K562 (cell line): ENCODE measurements around the gene TOX2. TPM values are rescaled to one million over a fixed set of nuclear protein-coding genes. Genes with fewer than 3 reads are reported as not detected.

ENCODE experiments used
- ATAC-seq: fragments of 200-7000 bp; cut with Tn5 transposase; 3 replicates; pipeline ENCODE4 v1.9.1; 2020; ENCODE audit warnings: moderate library complexity
- BruUV-seq: library from RNA; stranded (reverse); fragments of 400-500 nt; replicated peaks from 2 replicates; lab custom pipeline; 2021; lab: Mats Ljungman, UMichigan
- CTCF ChIA-PET: fragments of 300-600 bp; formaldehyde crosslinking; extraction: SDS; loops from one replicate; lab custom pipeline; 2021; ENCODE audit warnings: low intra/inter-chr PET ratio; lab: Yijun Ruan, JAX
- POLR2A ChIA-PET: fragments of 300-600, 350-650 bp; sonication (Branson Sonifier 250); formaldehyde crosslinking; extraction: SDS; loops from one replicate; lab custom pipeline; 2021; ENCODE audit warnings: antibody characterized with exemption, inconsistent platforms; lab: Yijun Ruan, JAX
- DNase-seq, 4 experiments: peaks; one replicate each; pipeline versions ENCODE4 v3.0.0 to v3.0.0-alpha.2; 2011 to 2018; ENCODE audit warnings: low spot score in 3 of 4, mixed read lengths in 3 of 4; ENCODE audit errors: extremely low read depth in 1 of 4
- FAIRE-seq: peaks from 2 replicates; lab custom pipeline; 2011; peaks lifted over from hg19 to GRCh38; lab: Jason Lieb, UNC
- H2AFZ ChIP-seq: 2 replicates; pipeline ENCODE4 v1.6.0; 2011; ENCODE audit warnings: low read depth, low read length, control low read depth, inconsistent platforms
- H3K27ac ChIP-seq: fragments of 200-600 bp; 3 replicates; pipeline ENCODE4 v1.8.0; 2011; ENCODE audit warnings: low read depth, mild to moderate bottlenecking, control low read depth, inconsistent platforms, low read length, moderate library complexity, mixed read lengths; ENCODE audit errors: extremely low read depth
- H3K27me3 ChIP-seq, 2 experiments: fragments of 300-600 bp in 1 of 2; 2 replicates in 1 of 2; 3 replicates in 1 of 2; pipeline versions ENCODE4 v1.6.0 to v1.8.0; 2011; ENCODE audit warnings: inconsistent platforms in 2 of 2, low read length in 2 of 2, mild to moderate bottlenecking in 1 of 2, mixed read lengths in 1 of 2, moderate library complexity in 1 of 2; ENCODE audit not compliant: control insufficient read depth in 2 of 2, insufficient read depth in 2 of 2
- H3K36me3 ChIP-seq: fragments of 300-600 bp; 3 replicates; pipeline ENCODE4 v1.8.0; 2011; ENCODE audit warnings: mild to moderate bottlenecking, low read length, inconsistent platforms; ENCODE audit not compliant: control insufficient read depth, insufficient read depth
- H3K4me1 ChIP-seq, 2 experiments: fragments of 200-600 bp in 1 of 2; replicated peaks in 1 of 2; 2 replicates in 1 of 2; 3 replicates in 1 of 2; pipeline versions ENCODE4 v1.5.1 to v1.8.0; 2011; ENCODE audit warnings: inconsistent platforms in 2 of 2, low read length in 2 of 2, mild to moderate bottlenecking in 1 of 2, mixed read lengths in 1 of 2, moderate library complexity in 1 of 2; ENCODE audit not compliant: control insufficient read depth in 2 of 2, insufficient read depth in 2 of 2
- H3K4me2 ChIP-seq: 2 replicates; pipeline ENCODE4 v1.6.1; 2011; ENCODE audit warnings: low read length, control low read depth, inconsistent platforms, mixed read lengths; ENCODE audit not compliant: insufficient read depth
- H3K4me3 ChIP-seq: fragments of 200-600 bp; sonication (generic), shearing (Covaris generic); 2 replicates; pipeline ENCODE4 v1.5.1; 2016; ENCODE audit warnings: control low read depth, inconsistent platforms
- H3K79me2 ChIP-seq: fragments of 200-600 bp; 3 replicates; pipeline ENCODE4 v1.8.0; 2011; ENCODE audit warnings: low read length, inconsistent platforms; ENCODE audit not compliant: control insufficient read depth, insufficient read depth
- H3K9ac ChIP-seq, 2 experiments: 2 replicates each; pipeline versions ENCODE4 v1.6.0 to v1.6.1; 2011; ENCODE audit warnings: low read depth in 2 of 2, low read length in 2 of 2, control low read depth in 1 of 2, inconsistent platforms in 1 of 2, mild to moderate bottlenecking in 1 of 2, mixed read lengths in 1 of 2; ENCODE audit not compliant: insufficient read depth in 1 of 2
- H3K9me1 ChIP-seq: one replicate; pipeline ENCODE4 v1.6.0; 2011; ENCODE audit warnings: inconsistent platforms, mild to moderate bottlenecking, low read length, moderate library complexity; ENCODE audit not compliant: control insufficient read depth, insufficient read depth
- H3K9me3 ChIP-seq: replicated peaks from 2 replicates; pipeline ENCODE4 v1.5.1; 2011; ENCODE audit warnings: low read depth, low read length, inconsistent platforms; ENCODE audit not compliant: control insufficient read depth, insufficient read depth
- H4K20me1 ChIP-seq: replicated peaks from 2 replicates; pipeline ENCODE4 v1.6.1; 2011; ENCODE audit warnings: low read length, inconsistent platforms, mixed read lengths; ENCODE audit not compliant: control insufficient read depth, insufficient read depth
- C11orf30 ChIP-seq: fragments of 450-650 bp; IDR thresholded peaks from 2 replicates; pipeline ENCODE4 v1.6.1; 2016; ENCODE audit warnings: low read depth, mild to moderate bottlenecking
- CBFA2T2 ChIP-seq: fragments of 450-650 bp; conservative IDR thresholded peaks from 2 replicates; pipeline ENCODE4 v1.6.1; 2017; ENCODE audit warnings: mild to moderate bottlenecking
- GTF2A2 ChIP-seq: IDR thresholded peaks from 2 replicates; pipeline ENCODE4 v1.6.1; 2016; ENCODE audit warnings: mild to moderate bottlenecking, missing genetic modification characterization, missing compliant biosample characterization
- HOMEZ ChIP-seq: fragments of 250-450 bp; sonication (Bioruptor Pico); IDR thresholded peaks from 2 replicates; pipeline ENCODE4 v1.4.0; 2020; ENCODE audit warnings: mild to moderate bottlenecking, moderate library complexity
- KLF1 ChIP-seq: fragments of 450-650 bp; IDR thresholded peaks from 2 replicates; pipeline ENCODE4 v1.6.1; 2016; ENCODE audit warnings: missing genetic modification characterization, missing compliant biosample characterization
- MAFF ChIP-seq: IDR thresholded peaks from 2 replicates; pipeline ENCODE4 v1.6.1; 2012; ENCODE audit warnings: low read length, improper control_type of control experiment
- MAFG ChIP-seq: fragments of 450-650 bp; conservative IDR thresholded peaks from 2 replicates; pipeline ENCODE4 v1.6.1; 2016; ENCODE audit warnings: missing genetic modification characterization, missing compliant biosample characterization
- MAFK ChIP-seq: IDR thresholded peaks from 2 replicates; pipeline ENCODE4 v1.6.1; 2011; ENCODE audit warnings: low read length, improper control_type of control experiment
- OTX1 ChIP-seq: fragments of 450-650 bp; formaldehyde crosslinking; IDR thresholded peaks from 2 replicates; pipeline ENCODE4 v1.4.0; 2022; ENCODE audit warnings: mild to moderate bottlenecking
- ZNF134 ChIP-seq: fragments of 250-450 bp; sonication (Bioruptor Pico); conservative IDR thresholded peaks from 2 replicates; pipeline ENCODE4 v1.4.0; 2020
- ZNF316 ChIP-seq: fragments of 450-650 bp; IDR thresholded peaks from 2 replicates; pipeline ENCODE4 v1.6.1; 2016
- WGBS: fragments of 100-300 bp; shearing (Covaris generic); methylation state at CpG from one replicate; pipeline ENCODE4 v1.1.6; 2016; ENCODE audit warnings: low coverage, mixed read lengths; ENCODE audit not compliant: insufficient coverage; ENCODE audit errors: missing lambda C conversion rate; 5-methylcytosine and 5-hydroxymethylcytosine counted together
- in situ Hi-C: fragments of 300-500 bp; cut with MboI; formaldehyde crosslinking; loops from 4 replicates; pipeline ENCODE4 v1.15.0; 2018; ENCODE audit warnings: inconsistent platforms, mixed read lengths
- intact Hi-C: fragments of 100-400 bp; cut with micrococcal nuclease; formaldehyde crosslinking; loops from 2 replicates; pipeline ENCODE4 v1.14.2; 2022
- polyA plus RNA-seq, 8 experiments: library from polyadenylated mRNA; depleted of rRNA in 4 of 8; stranded (reverse) in 5 of 8; unstranded in 3 of 8; fragments of >200 nt; fragmentation: Nextera tagmentation in 2 of 8; fragmentation: Illumina TruSeq in 1 of 8; extraction: Ambion mirVana in 2 of 8; extraction: Trizol in 1 of 8; gene quantifications; 2 replicates each; pipeline versions ENCODE4 v1.2.1 to v1.2.3, GENCODE V29; 2011 to 2014; ENCODE audit warnings: inconsistent platforms in 1 of 8, missing spikeins in 1 of 8
- total RNA-seq, 7 experiments: library from RNA; depleted of rRNA in 6 of 7; stranded (reverse); fragments of >200 nt in 6 of 7; fragmentation: Illumina TruSeq in 2 of 7; extraction: Trizol in 2 of 7; gene quantifications; 2 replicates each; pipeline versions ENCODE4 v1.2.1 to v1.2.3, GENCODE V29; 2011 to 2021; ENCODE audit warnings: low replicate concordance in 1 of 7
- TF ChIP-seq, protein P1 (sequence below): fragments of 450-650 bp; formaldehyde crosslinking; IDR thresholded peaks from 2 replicates; pipeline ENCODE4 v1.4.0; 2020; ENCODE audit warnings: mild to moderate bottlenecking

TOX2 gene
- total and polyA plus RNA-seq, 9 of the 15 experiments (the other 6 are each of a cell fraction or from before 2014, with no cell fraction given), result not detected

DNA sequence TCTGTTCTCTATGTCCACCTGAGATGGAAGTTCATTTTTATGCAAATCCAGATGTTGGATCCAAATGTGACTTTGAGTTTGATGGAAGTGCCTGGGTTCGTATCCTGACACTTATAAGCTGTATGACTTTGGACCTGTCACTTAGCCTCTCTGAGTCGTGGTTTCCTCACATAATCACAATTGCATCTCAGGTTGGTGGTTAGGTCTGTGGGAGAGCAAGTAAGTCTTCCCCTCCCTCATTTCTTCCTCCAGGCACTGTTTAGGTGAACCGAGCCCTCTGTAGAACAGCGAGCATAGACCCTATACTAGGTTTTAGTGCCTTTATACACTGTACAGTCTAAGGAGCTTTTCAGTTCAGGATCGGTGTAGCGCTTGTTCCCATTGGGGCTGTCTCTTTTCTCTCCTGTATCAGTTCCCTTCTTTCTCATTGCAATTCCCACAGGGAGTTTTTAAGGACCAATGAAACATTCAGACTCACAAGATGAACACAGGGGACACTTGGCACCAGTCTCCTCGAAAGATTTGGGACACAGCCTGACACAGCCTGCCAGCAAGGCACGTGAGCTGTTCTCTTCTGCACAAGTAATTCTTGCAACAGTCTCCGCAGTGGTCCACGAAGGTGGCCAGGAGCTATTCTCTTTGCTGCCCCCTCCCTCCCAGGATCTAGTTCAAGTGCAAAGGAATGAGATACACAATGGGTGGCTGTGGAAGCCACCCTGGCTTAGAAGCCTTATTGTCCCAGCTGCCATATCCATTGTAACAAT is 11.8 kb downstream of the TOX2 start (continued):
- TF ChIP-seq, protein P1, sequence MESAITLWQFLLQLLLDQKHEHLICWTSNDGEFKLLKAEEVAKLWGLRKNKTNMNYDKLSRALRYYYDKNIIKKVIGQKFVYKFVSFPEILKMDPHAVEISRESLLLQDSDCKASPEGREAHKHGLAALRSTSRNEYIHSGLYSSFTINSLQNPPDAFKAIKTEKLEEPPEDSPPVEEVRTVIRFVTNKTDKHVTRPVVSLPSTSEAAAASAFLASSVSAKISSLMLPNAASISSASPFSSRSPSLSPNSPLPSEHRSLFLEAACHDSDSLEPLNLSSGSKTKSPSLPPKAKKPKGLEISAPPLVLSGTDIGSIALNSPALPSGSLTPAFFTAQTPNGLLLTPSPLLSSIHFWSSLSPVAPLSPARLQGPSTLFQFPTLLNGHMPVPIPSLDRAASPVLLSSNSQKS, result no peak
- TF ChIP-seq HOMEZ (CRISPR knock-in tag) (no peak), CBFA2T2 (no peak), KLF1 (tag) (no peak), GTF2A2 (tag) (no peak)

- H3K27me3 ChIP-seq, result peaks cover 0 to 19% of the 10 kb centered on the region in 2 experiments; a peak in 3 of 5 replicates
- H4K20me1 ChIP-seq, result no peaks in the 10 kb centered on the region
- H3K4me1 ChIP-seq, result no peaks in the 10 kb centered on the region
- FAIRE-seq, result no peak
- no peaks in the 10 kb centered on the region for H3K79me2 ChIP-seq
- in situ Hi-C loops, result no loop called here
- H2AFZ ChIP-seq, result no peak overlapping the region
- POLR2A ChIA-PET, result no interaction called here
- no peaks in the 10 kb centered on the region for H3K9me3 ChIP-seq
- no peaks in the 10 kb centered on the region for H3K36me3 ChIP-seq
- CTCF ChIA-PET, result no interaction called here
- H3K9ac ChIP-seq, result no peak overlapping the region
- no peak overlapping the region for H3K4me2 ChIP-seq
- DNase-seq, result no peak
- TF ChIP-seq MAFK (peak; percentile 87), ZNF134 (no peak), MAFF (peak; percentile 86), C11orf30 (peak; percentile 83), OTX1 (CRISPR knock-in tag) (no peak), ZNF316 (peak; percentile 93), MAFG (tag) (peak; percentile 86)
- H3K4me3 ChIP-seq, result no peak overlapping the region
- intact Hi-C loops, result no loop called here
- H3K9me1 ChIP-seq, result no peaks in the 10 kb centered on the region
- H3K27ac ChIP-seq, result no peak overlapping the region
- BruUV-seq, result no TSS peak
- 0% methylated on average over 2 of the region's 2 CpGs for WGBS
- no peak for ATAC-seq
Measured at GRCh38 chr20:43931976-43932375, 17.3 kb downstream of the TOX2 start.
